Glomerular visceral epithelial cell (primary cell): ENCODE data around the gene NRAS.

Experiments used
- DNase-seq: peaks from one replicate; pipeline ENCODE4 v3.0.0-alpha.2; 2016; ENCODE audit errors: extremely low spot score

Gene NRAS

GRCh38 chr1:114677691-114678090, 38.9 kb downstream of the NRAS start:
- DNase-seq = no peak

GRCh38 chr1:114676115-114676514, 40.5 kb downstream of the NRAS start:
- DNase-seq = no peak

GRCh38 chr1:114671939-114672275, 44.7 kb downstream of the NRAS start:
- no peak for DNase-seq

- DNase-seq = no peak
These were observed 45.3 kb downstream of the NRAS start for GRCh38 chr1:114671011-114671938.

- peak; percentile 93 for DNase-seq
These were observed 46.2 kb downstream of the NRAS start for GRCh38 chr1:114670083-114671010.

GRCh38 chr1:114669562-114670082, 46.9 kb downstream of the NRAS start, which contains the start of gene DENND2C:
Gene DENND2C, minus strand, starts transcription at chr1:114670049. Its CDS starts 44,065 bp downstream, at chr1:114625984.
- no peak for DNase-seq

GRCh38 chr1:114668784-114669561, 47.6 kb downstream of the NRAS start:
- DNase-seq = peak; percentile 31

- DNase-seq = no peak
These were observed 48.2 kb downstream of the NRAS start for GRCh38 chr1:114668373-114668772.

GRCh38 chr1:114666954-114667353, 49.6 kb downstream of the NRAS start:
- DNase-seq = no peak

- no peak for DNase-seq
These were observed 56.3 kb downstream of the NRAS start for GRCh38 chr1:114660238-114660637.
